NB4 (cell line): ENCODE results near the gene LPAR1.

ENCODE experiments used
- POLR2A ChIP-seq: IDR thresholded peaks from 2 replicates; pipeline ENCODE4 v1.6.1; 2011; ENCODE audit warnings: mild to moderate bottlenecking; ENCODE audit not compliant: insufficient read length; ENCODE audit errors: extremely low read depth
- TF ChIP-seq, protein P1 (sequence below): IDR thresholded peaks from one replicate; pipeline ENCODE4 v1.5.1; 2012; ENCODE audit warnings: low read depth, low read length
- TF ChIP-seq, protein P2 (sequence below): IDR thresholded peaks from 2 replicates; pipeline ENCODE4 v1.6.1; 2011; ENCODE audit warnings: low read depth, low read length

DNA sequence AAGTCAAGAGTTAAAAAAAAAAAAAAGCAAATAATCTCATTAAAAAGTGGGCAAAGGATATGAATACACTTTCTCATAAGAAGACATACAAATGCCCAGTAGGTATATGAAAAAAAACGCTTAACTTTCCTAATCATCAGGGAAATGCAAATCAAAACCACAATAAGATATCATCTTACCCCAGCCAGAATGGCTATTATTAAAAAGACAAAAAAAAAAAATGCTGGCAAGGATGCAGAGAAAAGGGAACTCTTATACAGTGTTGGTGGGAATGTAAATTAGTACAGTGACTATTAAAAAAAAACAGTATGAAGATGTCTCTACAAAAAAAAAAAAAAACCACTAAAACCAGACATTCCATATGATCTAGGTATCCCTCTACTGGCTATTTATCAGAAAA, 79.4 kb downstream of the LPAR1 start:
- TF ChIP-seq POLR2A, result no peak
- TF ChIP-seq, protein P1, sequence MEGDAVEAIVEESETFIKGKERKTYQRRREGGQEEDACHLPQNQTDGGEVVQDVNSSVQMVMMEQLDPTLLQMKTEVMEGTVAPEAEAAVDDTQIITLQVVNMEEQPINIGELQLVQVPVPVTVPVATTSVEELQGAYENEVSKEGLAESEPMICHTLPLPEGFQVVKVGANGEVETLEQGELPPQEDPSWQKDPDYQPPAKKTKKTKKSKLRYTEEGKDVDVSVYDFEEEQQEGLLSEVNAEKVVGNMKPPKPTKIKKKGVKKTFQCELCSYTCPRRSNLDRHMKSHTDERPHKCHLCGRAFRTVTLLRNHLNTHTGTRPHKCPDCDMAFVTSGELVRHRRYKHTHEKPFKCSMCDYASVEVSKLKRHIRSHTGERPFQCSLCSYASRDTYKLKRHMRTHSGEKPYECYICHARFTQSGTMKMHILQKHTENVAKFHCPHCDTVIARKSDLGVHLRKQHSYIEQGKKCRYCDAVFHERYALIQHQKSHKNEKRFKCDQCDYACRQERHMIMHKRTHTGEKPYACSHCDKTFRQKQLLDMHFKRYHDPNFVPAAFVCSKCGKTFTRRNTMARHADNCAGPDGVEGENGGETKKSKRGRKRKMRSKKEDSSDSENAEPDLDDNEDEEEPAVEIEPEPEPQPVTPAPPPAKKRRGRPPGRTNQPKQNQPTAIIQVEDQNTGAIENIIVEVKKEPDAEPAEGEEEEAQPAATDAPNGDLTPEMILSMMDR, result no peak
- TF ChIP-seq, protein P2, sequence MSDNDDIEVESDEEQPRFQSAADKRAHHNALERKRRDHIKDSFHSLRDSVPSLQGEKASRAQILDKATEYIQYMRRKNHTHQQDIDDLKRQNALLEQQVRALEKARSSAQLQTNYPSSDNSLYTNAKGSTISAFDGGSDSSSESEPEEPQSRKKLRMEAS, result no peak
